ENCODE results near the gene UNC5B.

DNA sequence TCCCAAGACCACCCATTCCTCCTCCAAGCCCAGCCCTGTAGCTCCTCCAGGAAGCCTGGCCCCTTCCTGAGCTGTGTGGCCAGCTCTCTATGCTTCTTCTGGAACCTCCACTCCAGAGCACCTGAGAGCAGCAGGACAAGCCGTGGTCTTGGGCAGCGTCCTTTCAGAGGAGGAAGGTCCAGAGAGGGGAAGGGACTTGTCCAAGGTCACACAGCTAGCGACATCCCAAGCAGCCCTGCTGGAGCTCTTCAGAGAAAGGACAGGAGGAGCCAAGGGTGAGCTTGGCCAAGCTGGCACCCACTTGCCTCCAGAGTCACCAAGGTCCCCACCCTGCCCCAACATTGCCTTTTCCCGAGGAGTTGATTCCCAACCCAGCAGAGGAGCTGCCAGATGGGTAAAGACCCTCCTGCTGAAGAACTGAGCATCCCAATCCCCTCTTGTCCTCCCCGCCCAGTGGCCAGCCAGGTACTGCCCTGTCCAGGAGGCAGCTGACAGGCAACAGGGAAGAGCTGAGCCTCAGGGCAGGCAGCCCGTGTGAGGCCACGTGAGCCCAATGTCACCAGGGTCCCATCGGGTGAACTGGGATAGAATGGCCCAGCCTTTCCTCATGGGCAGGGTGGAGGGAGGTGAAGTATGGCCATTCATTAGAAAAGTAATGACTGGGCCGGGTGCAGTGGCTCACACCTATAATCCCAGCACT is 46.2 kb downstream of the UNC5B start:
- TF ChIP-seq, protein P1, sequence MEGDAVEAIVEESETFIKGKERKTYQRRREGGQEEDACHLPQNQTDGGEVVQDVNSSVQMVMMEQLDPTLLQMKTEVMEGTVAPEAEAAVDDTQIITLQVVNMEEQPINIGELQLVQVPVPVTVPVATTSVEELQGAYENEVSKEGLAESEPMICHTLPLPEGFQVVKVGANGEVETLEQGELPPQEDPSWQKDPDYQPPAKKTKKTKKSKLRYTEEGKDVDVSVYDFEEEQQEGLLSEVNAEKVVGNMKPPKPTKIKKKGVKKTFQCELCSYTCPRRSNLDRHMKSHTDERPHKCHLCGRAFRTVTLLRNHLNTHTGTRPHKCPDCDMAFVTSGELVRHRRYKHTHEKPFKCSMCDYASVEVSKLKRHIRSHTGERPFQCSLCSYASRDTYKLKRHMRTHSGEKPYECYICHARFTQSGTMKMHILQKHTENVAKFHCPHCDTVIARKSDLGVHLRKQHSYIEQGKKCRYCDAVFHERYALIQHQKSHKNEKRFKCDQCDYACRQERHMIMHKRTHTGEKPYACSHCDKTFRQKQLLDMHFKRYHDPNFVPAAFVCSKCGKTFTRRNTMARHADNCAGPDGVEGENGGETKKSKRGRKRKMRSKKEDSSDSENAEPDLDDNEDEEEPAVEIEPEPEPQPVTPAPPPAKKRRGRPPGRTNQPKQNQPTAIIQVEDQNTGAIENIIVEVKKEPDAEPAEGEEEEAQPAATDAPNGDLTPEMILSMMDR (conservative IDR thresholded peaks at IDR 0.05 in 1 of 2, IDR thresholded peaks at IDR 0.05 in 1 of 2; ENCODE audit: extremely low read depth in 1 of 2, insufficient read depth in 1 of 2, low read depth in 1 of 2, low read length in 2 of 2), result no peak
- TF ChIP-seq EZH2 (IDR thresholded peaks at IDR 0.05; ENCODE audit: borderline replicate concordance, low read length), result no peak

Data from mammary epithelial cell (primary cell).